T1000 (cell line): Measurements from ENCODE around the gene DHDH.

Experiments
- DNase-seq: peaks from one replicate; lab custom pipeline; 2025; ENCODE audit warnings: mixed read lengths; lab: John Stamatoyannopoulos, UW

Gene DHDH

DNA sequence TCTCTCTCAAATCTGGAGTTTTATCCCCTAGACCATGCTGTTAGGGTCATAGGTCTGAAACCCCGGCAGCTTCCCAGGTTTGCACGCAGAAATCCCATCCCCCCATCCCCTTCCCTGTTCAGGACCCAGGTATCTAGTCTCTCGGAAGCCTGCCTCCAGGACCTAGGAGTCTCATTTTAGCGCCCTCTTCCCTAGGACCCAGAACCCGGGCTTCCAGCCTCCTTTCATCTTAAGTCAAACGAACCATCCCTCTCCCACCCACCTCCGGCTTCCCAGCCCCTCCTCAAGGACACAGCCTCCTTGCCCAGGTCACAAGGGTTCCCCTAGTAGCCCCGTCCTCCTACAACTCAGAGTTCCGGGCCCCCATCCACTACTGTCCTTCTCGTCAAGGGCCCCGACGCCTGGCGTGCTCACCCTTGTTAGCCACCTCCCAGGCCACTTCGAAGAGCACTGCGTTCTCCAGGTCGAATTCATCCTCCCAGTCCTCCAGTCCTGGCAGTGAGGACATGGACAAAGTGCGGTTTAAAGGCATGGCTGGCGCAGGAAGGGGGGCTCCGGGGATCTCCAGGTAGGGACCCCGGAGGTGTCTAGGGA is 59.2 kb downstream of the DHDH start:
- no peak for DNase-seq

- peak; percentile 97 for DNase-seq
These were observed 59.9 kb downstream of the DHDH start, which contains the start of the genes GYS1 and RUVBL2 for GRCh38 chr19:48993175-48994034. TSS of gene GYS1 (minus strand) at chr19:48993309. CDS start at chr19:48993112, 197 bp downstream. TSS of gene RUVBL2 (plus strand) at chr19:48993887. CDS start at chr19:48993912, 25 bp downstream.

- no peak for DNase-seq
These were observed 60.5 kb downstream of the DHDH start for GRCh38 chr19:48994035-48994386.
